Neuron (in vitro differentiated cells): ENCODE measurements around the gene INO80.

Experiments
- H2AFZ ChIP-seq: one replicate; pipeline ENCODE4 v1.6.1; 2013; ENCODE audit warnings: low read depth, mild to moderate bottlenecking, inconsistent platforms, low read length, moderate library complexity
- H3K27me3 ChIP-seq: one replicate; pipeline ENCODE4 v1.6.1; 2013; ENCODE audit warnings: low read length; ENCODE audit not compliant: insufficient read depth
- H3K36me3 ChIP-seq: one replicate; pipeline ENCODE4 v1.6.1; 2013; ENCODE audit warnings: low read length; ENCODE audit not compliant: insufficient read depth
- H3K4me1 ChIP-seq: one replicate; pipeline ENCODE4 v1.6.1; 2013; ENCODE audit warnings: low read length; ENCODE audit not compliant: insufficient read depth
- H3K4me3 ChIP-seq: 2 replicates; pipeline ENCODE4 v1.5.1; 2013; ENCODE audit warnings: mild to moderate bottlenecking, low read length, moderate library complexity
- H3K9me3 ChIP-seq: one replicate; pipeline ENCODE4 v1.6.1; 2013; ENCODE audit warnings: low read length

INO80 gene

DNA sequence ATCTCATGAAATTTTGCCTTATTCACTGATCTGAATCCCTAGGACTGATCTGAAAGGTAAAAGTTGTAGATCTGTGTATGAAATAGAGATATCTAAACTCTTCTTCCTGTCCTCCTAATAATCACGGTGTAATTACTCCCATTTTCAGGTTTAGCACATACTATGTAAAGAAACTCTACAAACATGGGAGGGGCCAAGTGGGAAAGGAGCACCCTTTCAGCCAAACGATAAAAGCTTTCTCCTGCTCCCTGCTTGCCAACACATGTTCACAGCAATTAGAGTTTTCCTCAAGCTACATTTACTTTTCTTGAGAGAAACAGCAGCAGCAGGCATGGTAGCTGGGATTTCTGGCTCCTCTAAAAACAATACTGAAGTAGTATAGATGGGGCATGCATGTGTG is 91.2 kb downstream of the INO80 start:
- H3K36me3 ChIP-seq, result peaks cover 13% of the 10 kb centered on the region
- no peaks in the 10 kb centered on the region for H3K27me3 ChIP-seq
- no peaks in the 10 kb centered on the region for H3K9me3 ChIP-seq
- H3K4me1 ChIP-seq, result no peaks in the 10 kb centered on the region
- no peak overlapping the region for H2AFZ ChIP-seq
- H3K4me3 ChIP-seq, result no peak overlapping the region

DNA sequence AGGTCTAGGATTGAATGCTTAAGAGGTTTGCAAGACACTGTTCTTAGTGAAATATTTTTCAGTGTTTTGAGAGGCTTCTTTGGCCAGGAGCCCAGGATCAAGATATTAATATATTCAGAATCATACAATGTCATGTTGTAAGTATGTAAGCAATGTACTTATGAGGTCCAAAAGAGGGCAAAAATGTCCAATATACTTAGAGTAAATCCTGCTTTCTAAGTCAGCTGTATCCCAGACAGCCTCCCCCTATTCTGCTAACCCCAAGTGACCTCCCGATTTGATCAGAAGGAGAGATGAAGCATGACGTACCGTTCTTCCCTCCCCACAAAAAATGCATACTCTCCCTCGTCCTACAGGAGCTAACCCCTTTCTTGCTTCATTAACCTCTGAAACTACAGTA is 91.9 kb downstream of the INO80 start:
- no peaks in the 10 kb centered on the region for H3K9me3 ChIP-seq
- no peaks in the 10 kb centered on the region for H3K4me1 ChIP-seq
- peaks cover 20% of the 10 kb centered on the region for H3K36me3 ChIP-seq
- H3K4me3 ChIP-seq, result no peak overlapping the region
- no peaks in the 10 kb centered on the region for H3K27me3 ChIP-seq
- H2AFZ ChIP-seq, result no peak overlapping the region

DNA sequence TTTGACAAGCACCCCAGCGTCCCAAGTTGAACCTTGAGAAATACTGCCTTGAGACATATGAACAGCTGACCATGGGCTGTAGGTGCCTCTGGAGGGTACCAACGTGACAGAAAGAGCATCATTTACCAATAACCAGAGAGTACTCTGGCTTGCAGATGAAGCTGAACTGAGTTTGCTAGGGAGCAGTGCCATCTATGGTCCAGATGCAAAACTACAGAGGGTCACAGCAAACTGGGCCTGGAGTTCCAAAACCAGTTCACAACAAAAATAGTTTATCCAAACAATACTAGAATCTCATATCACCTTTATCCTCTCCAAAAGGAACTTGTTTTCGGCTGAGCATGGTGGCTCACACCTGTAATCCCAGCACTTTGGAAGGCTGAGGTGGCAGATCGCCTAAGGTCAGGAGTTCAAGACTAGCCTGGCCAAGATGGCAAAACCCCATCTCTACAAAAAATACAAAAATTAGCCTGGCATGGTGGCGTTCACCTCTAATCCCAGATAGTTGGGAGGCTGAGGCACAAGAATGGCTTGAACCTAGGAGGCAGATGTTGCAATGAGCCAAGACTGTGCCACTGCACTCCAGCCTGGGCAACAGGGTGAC is 93.5 kb downstream of the INO80 start:
- no peaks in the 10 kb centered on the region for H3K27me3 ChIP-seq
- no peak overlapping the region for H3K4me3 ChIP-seq
- H3K9me3 ChIP-seq, result no peaks in the 10 kb centered on the region
- peaks cover 26% of the 10 kb centered on the region for H3K36me3 ChIP-seq
- no peak overlapping the region for H2AFZ ChIP-seq
- H3K4me1 ChIP-seq, result no peaks in the 10 kb centered on the region

DNA sequence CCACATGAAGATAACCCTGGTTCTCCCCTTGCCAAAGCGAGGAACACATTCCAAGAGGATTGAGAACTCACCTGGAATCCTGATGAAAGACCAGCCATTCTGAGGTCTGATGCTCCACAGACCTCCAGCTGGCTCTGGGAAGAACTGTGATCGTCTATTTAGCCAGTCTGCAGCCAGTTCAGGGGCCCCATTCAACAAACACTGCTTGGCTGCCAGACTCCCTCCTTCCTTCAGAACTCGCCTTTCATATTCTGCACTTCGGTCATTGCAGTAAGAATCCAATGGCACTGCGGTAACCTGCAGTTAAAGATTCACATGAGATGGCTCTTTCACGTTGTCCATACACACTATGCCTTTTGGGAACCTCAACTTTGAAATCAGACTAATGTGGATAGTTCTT is 95.3 kb downstream of the INO80 start:
- H3K9me3 ChIP-seq, result no peaks in the 10 kb centered on the region
- H3K27me3 ChIP-seq, result no peaks in the 10 kb centered on the region
- peaks cover 38% of the 10 kb centered on the region for H3K36me3 ChIP-seq
- no peak overlapping the region for H3K4me3 ChIP-seq
- H3K4me1 ChIP-seq, result no peaks in the 10 kb centered on the region
- H2AFZ ChIP-seq, result no peak overlapping the region

DNA sequence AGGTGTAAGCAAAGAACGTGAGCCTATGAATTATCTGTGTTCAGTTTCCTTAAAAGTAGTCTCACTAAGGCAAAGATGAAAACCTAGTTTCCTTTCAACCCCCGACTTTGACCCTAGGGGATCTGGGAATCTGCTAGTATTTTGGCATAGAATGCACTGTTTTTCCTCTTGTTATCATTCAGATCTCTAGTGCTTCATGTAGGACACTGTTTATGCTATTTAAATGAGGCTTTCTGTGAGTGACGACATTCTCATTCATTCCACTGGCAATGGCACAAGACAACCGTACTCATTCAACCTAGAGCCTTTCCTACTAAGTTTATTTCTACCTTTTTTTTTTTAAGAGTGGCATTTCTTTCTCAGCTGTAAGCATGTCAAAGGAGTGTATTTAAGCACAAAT is 95.8 kb downstream of the INO80 start:
- H3K4me3 ChIP-seq, result no peak overlapping the region
- no peaks in the 10 kb centered on the region for H3K4me1 ChIP-seq
- H3K27me3 ChIP-seq, result no peaks in the 10 kb centered on the region
- no peak overlapping the region for H2AFZ ChIP-seq
- peaks cover 41% of the 10 kb centered on the region for H3K36me3 ChIP-seq
- no peaks in the 10 kb centered on the region for H3K9me3 ChIP-seq

DNA sequence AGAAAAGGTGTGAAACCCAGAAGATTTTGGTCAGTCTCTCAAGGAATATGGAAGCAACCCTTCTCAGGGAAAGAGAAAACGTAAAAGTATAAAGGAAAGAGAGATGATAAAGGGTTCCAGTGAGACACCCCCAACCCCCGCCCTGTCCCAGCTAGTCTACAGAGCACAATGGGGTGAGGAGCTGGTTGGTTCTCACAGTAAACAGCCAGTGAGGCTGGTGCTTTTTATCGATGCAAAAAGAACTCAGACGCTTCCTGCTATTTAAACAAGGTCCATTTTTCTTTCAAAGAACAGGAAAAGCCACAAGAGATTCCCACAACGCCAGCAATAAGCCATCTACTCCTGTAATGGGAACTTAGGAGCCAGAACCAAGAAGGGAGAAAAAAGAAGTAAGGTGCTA is 96.9 kb downstream of the INO80 start:
- H3K36me3 ChIP-seq, result peaks cover 52% of the 10 kb centered on the region
- H3K27me3 ChIP-seq, result no peaks in the 10 kb centered on the region
- no peak overlapping the region for H3K4me3 ChIP-seq
- H2AFZ ChIP-seq, result no peak overlapping the region
- no peaks in the 10 kb centered on the region for H3K4me1 ChIP-seq
- no peaks in the 10 kb centered on the region for H3K9me3 ChIP-seq

DNA sequence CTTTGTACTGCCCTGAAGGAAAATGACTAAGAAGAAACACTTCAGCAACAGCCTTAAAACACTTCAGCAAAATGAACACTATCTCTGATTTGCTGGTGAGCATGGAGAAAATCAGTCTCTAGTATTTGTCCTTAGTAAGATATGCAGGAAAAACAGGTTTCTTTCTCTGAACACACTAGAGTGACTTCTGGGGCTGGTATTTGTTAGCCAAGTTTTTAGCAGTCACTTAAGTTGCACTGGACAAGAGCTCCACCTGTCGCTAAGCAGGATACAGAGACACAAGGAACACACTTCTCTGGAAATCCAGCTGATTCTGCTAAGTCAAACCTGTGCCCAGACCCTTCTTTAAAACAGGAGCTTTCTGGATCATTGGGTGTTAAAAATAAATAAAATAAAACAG is 97.5 kb downstream of the INO80 start:
- Histone ChIP-seq H3K9me3 (no peaks in the 10 kb centered on the region), H2AFZ (no peak overlapping the region), H3K27me3 (no peaks in the 10 kb centered on the region), H3K36me3 (peaks cover 55% of the 10 kb centered on the region), H3K4me1 (no peaks in the 10 kb centered on the region), H3K4me3 (no peak overlapping the region)

DNA sequence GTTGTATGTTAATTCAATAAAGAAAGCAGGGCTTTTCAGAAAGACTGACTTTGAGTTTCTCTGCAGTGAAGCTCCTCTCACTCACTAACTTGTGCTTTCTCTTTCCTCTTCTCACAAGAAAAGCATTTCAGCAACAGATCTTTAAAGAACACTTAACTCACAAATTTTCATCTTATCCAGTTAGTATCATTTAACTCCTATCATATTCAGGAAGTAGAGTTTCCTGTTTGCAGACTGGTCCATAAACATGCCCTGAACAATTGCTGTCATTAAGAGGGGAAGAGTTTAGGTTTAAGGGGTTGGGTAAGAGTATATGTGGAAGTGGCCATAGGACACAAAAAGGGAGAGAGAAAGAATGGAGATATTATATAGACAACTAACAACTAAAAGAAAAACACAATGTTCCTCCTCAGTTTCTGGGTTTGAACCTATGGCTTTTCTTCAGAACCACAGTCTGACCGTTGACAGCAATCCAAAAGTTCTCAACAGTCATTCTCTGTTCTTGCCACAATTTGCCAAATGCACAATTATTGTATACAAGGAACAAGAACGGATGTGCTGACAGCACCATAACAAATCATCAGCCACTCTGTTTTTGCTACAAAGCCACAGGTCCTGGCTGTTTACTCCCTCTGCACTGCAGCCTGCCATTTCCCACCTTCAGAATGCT is 98.9 kb downstream of the INO80 start:
- Histone ChIP-seq H3K27me3 (no peaks in the 10 kb centered on the region), H3K36me3 (peaks cover 60% of the 10 kb centered on the region), H3K9me3 (no peaks in the 10 kb centered on the region), H2AFZ (no peak overlapping the region), H3K4me3 (no peak overlapping the region), H3K4me1 (no peaks in the 10 kb centered on the region)

DNA sequence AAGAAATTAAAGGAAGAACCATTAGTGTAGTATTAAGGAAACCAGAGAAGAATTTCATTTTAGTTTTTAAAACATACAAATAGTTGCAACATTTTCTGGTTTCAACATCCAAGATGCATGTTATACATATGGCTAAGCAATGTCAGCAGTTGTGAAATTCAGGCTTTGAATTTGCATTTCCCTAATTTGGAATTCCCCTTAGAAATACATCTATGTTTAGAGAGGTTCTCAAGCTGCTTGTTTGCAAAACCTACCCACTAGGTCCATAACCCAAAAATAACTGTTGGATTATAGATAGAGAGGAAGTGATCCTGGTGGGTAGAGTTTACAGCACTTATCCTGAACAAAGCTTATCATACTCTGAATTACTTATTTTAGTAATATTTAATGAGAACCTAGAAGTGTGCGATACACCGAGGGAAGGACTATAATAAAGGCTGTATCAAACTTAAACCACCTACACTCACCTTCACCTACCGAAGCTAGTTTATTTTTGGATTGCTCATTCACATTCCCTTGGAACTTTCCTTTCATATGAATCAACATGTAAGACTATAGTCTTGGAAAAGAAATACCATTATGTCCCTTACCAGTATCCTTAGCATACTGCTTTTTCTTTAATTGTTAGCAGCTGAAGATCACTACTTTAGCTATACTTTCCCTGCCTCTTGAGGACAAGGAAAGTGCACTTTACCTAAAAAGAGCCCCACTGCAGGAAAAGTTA is 102.2 kb downstream of the INO80 start:
- H3K36me3 ChIP-seq, result peaks cover 52% of the 10 kb centered on the region
- H3K4me3 ChIP-seq, result no peak overlapping the region
- H3K27me3 ChIP-seq, result no peaks in the 10 kb centered on the region
- H3K9me3 ChIP-seq, result no peaks in the 10 kb centered on the region
- no peak overlapping the region for H2AFZ ChIP-seq
- no peaks in the 10 kb centered on the region for H3K4me1 ChIP-seq

DNA sequence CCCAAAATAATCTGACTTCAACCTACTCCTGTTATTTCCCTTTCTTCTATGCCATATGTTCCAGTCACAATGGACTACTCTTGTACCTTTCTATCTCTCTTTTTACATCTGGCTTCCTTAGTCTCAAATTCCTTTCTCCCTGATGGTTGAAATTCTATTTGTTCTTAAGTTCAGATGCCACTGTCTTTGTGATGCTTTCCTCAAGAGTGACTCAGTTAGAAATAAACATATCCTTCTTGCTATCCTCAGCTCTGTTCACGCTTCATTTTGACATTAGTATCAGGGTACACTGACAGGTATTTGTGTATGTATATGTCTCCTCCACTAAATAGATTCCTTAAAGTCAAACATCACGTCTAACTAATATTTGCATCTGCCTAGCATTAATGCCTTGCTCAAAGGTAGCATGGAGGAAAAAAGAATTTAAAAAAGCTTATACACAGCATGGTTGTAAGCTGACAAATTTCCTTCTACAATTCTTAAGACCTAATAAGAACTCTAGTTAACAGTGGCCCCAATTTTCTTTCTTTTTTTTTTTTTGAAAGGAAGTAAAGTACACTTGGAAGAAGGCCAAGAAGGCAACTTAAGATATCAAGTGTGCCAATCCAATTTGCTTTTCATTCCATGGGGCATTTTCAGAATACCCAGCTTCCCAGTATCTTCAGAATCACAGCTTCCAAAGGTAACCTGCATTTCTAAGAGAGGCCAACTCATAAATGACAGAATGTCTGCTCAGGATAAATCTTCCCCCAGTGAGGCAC is 104.8 kb downstream of the INO80 start:
- no peaks in the 10 kb centered on the region for H3K4me1 ChIP-seq
- no peak overlapping the region for H2AFZ ChIP-seq
- H3K27me3 ChIP-seq, result no peaks in the 10 kb centered on the region
- H3K36me3 ChIP-seq, result peaks cover 36% of the 10 kb centered on the region
- no peaks in the 10 kb centered on the region for H3K9me3 ChIP-seq
- H3K4me3 ChIP-seq, result no peak overlapping the region

DNA sequence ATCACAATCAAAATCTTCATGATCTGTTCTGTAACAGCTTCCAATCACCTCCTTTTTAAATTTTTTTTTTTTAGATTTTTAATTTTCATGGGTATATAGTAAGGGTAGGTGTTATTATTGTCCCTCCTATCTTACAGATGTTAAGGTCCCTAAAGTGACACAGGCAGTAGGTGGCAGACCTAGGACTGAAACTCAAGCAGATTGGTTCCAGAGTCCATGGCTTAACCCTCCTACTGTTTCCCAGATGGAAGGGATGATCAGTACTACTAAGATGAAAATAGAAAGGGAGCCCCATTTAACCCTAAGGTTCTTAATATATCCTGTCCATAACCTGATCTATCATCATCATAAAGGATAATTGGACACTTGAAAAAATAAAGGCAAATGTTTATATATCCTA is 105.7 kb downstream of the INO80 start:
- peaks cover 31% of the 10 kb centered on the region for H3K36me3 ChIP-seq
- H3K4me1 ChIP-seq, result no peaks in the 10 kb centered on the region
- H3K4me3 ChIP-seq, result no peak overlapping the region
- no peaks in the 10 kb centered on the region for H3K9me3 ChIP-seq
- no peak overlapping the region for H2AFZ ChIP-seq
- no peaks in the 10 kb centered on the region for H3K27me3 ChIP-seq

DNA sequence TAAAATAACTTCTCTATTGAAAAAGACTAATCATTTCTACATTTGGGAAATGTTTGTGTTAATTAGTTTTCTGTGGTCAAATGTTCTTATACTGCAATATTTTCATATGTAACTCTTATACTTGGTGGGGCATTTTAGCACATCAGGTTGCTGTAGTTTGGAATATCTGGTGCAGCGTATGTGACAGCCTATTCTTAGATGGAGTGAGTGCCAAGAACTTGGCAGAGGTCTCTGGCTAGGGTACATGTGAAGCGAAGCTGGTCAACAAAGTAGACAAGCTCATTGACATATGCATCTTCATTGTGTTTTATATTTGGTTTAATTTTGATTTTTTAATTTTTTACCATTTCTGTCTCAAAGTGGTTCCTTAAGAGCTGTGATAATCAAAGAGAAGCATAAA is 109.6 kb downstream of the INO80 start:
- Histone ChIP-seq H3K27me3 (no peaks in the 10 kb centered on the region), H3K4me3 (no peak overlapping the region), H3K9me3 (no peaks in the 10 kb centered on the region), H3K36me3 (peaks cover 17% of the 10 kb centered on the region), H2AFZ (no peak overlapping the region), H3K4me1 (no peaks in the 10 kb centered on the region)

DNA sequence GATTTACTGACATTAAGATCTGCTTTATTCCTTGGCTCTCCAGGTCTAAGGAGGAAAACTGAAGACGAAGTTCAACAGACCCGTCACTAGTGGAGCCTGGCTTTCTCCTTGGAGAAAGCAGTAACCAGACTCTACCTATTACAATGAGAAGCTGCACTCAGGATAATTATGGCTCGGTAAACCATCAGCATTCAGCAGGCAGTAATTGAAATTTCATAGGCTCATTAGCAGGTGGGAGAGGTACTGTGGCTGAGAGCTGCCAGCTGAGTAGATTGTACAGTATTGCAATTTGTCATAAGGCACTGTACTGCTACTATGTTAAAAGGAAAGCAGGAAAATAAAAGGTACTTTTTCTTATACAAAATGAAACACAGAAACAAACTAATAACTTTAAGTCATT is 111.6 kb downstream of the INO80 start:
- H2AFZ ChIP-seq, result no peak overlapping the region
- H3K36me3 ChIP-seq, result peaks cover 28% of the 10 kb centered on the region
- H3K4me1 ChIP-seq, result no peaks in the 10 kb centered on the region
- H3K4me3 ChIP-seq, result no peak overlapping the region
- no peaks in the 10 kb centered on the region for H3K27me3 ChIP-seq
- no peaks in the 10 kb centered on the region for H3K9me3 ChIP-seq
